HG03442 (cell line): ENCODE results near the gene METTL1.
A peak's percentile ranks its signal among the peaks of the same experiment; 100 is the strongest.

Experiments
- ATAC-seq: cut with Tn5 transposase; IDR thresholded peaks from one replicate; pipeline ENCODE4 v1.9.1; 2021; ENCODE audit warnings: mild to moderate bottlenecking, moderate library complexity; ENCODE audit not compliant: unreplicated experiment

Gene METTL1

GRCh38 chr12:57769594-57769993 is 2.3 kb downstream of the METTL1 start:
- ATAC-seq, result no peak

GRCh38 chr12:57767876-57768275 is 4.0 kb downstream of the METTL1 start:
- no peak for ATAC-seq

GRCh38 chr12:57767305-57767698 is 4.6 kb downstream of the METTL1 start:
- ATAC-seq, result no peak

GRCh38 chr12:57766464-57767304 is 5.2 kb downstream of the METTL1 start, which contains the start of gene CYP27B1:
TSS of gene CYP27B1 (minus strand) at chr12:57767078. CDS start at chr12:57767041, 37 bp downstream.
- ATAC-seq, result no peak

DNA sequence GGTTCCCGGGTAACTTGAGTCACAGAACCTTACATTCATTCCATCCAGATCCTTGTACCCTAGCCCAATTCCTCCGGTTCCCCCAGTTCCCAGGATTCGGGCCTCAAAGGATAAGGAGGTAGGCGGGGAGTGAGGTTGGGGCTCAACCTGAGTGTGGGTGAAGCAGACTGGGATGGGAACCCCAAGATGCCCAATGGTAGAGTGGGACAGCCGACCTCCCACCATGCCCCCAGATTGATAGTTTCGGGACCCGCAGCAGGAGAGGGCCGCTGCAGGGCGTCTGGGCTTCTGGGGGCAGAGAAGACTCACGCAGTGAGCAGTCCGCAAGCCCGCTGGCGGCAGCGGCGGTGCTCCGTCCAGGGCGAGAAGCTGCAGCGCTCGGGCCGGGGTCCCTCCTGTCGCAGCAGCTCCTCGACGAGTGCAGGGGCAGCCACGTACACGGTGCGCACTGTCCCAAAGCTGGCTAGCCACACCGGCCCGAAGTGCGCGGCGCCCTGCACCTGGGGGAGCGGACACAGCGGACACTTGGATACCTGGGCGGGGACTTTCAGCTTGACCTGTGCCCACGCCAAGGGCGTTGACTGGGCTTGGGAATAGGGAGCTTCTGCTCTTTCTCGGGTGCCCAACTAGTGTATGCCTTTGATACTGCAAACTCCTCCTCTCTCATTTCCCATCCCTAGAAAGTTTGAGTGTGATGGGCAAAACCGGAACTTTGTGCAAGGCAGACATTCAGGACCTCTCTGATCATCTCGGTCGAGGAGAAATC is 6.0 kb downstream of the METTL1 start:
- ATAC-seq, result no peak

GRCh38 chr12:57765003-57765697 is 6.8 kb downstream of the METTL1 start:
- ATAC-seq, result peak; percentile 60

GRCh38 chr12:57764662-57765002 is 7.3 kb downstream of the METTL1 start:
- ATAC-seq, result peak; percentile 3

GRCh38 chr12:57763881-57764661 is 7.8 kb downstream of the METTL1 start:
- ATAC-seq, result no peak

GRCh38 chr12:57762463-57762862 is 9.4 kb downstream of the METTL1 start:
- no peak for ATAC-seq

DNA sequence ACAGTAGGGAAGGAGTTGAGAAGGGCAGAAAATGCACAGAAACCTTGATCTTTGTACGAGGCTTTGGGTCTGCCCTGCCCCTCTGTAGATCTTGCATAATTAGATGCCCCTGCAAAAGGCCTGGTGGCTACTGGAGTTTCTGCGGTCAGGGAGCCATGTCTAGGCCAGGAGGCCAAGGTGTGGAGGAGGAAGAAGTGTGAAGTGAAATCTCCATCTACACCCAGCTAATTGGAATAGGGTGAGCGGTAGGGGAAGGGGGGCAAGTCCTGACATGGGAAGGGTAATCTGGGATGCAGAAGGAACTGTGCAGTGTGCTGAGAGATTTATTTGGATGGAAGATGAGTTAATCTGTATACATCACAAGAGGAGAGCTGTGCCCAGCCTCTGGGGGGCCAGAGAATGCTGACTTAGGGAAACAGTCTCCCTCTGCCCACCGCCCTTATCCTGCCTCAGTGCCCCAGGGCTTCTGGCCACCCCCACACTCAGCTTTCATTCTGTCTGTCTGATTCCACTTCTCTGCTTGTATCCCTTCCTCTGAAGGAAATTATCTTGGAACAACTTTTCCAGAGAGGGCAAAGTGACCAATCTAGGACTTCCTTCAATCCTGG is 10.4 kb downstream of the METTL1 start:
- ATAC-seq, result no peak

GRCh38 chr12:57760347-57760982 is 11.4 kb downstream of the METTL1 start:
- ATAC-seq, result no peak

GRCh38 chr12:57759360-57759980 is 12.4 kb downstream of the METTL1 start:
- peak; percentile 23 for ATAC-seq

DNA sequence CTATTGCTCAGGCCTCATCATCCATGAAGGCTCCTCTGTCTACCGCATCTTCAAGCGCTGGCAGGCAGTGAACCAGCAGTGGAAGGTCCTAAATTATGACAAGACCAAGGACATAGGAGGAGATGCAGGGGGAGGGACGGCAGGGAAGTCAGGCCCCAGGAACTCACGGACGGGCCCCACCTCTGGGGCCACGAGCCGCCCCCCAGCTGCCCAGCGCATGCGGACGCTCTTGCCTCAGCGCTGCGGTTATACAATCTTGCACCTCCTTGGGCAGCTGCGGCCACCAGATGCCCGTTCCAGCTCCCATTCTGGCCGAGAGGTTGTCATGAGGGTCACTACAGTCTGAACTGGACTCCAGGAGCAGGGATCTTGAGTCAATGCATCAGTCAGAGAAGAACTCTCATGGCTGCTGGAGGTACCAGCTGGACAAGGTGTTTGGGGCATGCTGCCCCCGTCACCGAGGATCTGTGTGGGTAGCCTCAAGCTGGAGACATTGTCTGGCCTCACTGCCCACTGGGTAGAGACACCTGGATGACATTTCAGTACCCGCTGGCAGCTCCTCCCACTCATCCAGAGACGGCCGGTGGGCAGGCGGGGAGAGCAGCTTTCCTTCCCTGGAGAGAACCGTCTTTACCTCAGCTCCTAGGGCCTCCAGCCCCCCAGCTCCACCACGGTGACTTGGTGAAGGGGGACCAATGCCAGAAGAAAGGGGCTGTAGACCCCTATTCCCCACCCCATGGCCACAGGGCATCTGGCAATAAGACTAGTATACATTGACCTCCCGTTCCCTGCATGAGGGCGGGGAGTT is 13.1 kb downstream of the METTL1 start:
- no peak for ATAC-seq

DNA sequence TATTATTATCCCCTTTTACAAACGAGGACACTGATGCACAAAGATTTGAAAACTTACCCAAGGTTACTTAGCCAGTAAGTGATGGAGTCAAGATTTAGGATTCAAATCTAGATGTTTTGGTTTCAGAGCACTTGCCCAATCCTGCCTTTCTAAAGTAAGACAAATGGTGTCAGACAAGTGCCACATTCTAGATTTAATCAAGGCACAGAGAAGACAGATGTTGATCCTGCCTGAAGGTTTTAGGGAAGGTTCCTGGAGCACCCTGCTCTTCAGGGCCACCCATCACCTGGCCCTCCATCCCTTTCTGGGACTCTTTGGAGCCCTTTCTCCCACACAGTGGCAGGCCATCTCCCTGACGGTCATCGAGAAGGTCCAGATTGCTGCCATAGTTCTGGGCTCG is 14.1 kb downstream of the METTL1 start:
- no peak for ATAC-seq

GRCh38 chr12:57756406-57757341 is 15.2 kb downstream of the METTL1 start:
- ATAC-seq, result peak; percentile 28

GRCh38 chr12:57755454-57756372 is 16.2 kb downstream of the METTL1 start:
- ATAC-seq, result no peak

DNA sequence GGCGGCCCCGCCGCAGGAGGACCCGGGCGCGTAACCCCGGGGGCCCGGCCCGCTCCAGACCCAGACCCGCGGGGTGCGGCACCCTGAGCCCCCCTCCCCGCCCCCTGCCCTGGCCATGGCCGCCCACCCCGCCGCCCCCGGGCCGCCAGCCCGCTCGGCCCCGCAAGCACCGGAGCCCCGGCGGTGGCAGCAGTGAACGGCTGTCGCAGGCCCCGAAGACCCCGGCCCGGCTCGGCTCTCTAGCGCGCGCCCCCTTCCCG is 16.8 kb downstream of the METTL1 start:
- ATAC-seq, result no peak
